ENCODE measurements around the gene ABCA12.

The ABCA12 gene

DNA sequence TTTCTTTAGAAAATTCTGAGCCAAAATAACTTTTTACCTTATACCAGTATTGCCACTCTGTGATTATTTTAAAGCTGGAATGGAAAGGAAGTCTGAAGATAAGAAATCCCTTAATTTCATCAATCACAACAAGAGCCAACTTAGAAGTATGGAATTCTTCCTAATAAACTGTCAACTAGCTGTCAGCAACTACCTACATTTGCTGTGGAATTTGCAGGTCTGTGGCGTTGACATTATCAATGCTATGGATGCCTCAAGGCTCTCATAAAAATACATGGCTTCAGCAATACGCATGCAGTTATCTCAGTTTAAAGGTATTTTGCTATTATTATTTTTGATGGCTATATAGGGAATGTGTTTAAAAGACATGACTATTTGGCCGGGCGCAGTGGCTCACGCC lies 108.5 kb downstream of the ABCA12 start:
- DNase-seq = no peak

- DNase-seq = no peak
Measured at GRCh38 chr2:215028231-215028630, 110.2 kb downstream of the ABCA12 start.

- no peak for DNase-seq
Measured at GRCh38 chr2:215027779-215028178, 110.6 kb downstream of the ABCA12 start.

DNA sequence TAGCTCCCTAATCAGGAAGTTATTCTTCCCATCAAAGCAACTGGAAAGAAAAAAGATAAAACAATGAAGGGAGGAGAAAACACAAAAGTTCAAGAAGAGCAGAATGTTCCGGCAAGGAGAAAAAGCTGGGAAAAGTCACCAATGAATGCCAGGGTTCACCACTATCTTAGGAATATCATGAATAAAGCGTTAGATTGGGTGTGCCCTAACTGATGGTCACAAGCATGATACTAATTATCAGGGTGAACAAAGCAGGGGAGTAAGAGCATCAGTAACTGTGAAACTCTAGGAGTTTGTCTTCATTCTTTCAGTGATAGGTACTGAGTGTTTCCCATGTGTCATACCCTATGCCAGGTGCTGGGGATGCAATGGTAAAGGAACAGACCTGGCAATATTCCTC lies 115.5 kb downstream of the ABCA12 start:
- DNase-seq = no peak

- DNase-seq = no peak
Measured at GRCh38 chr2:215022418-215022817, 116.0 kb downstream of the ABCA12 start.

DNA sequence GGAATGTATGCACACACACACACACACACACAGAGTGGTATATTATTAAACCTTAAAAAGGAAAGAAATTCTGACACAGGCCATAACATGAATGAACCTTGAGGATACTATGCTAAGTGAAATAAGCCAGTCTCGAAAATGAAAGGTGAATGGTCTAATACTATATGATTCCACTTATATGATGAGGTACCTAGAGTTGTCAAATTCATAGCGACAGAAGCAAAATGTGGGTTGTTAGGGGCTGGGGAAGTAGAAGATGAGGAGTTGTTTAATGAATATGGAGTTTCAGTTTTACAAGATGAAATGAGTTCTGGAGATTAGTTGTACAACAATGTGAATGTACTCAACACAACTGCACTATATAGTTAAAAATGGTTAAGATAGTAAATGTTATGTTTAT lies 118.1 kb downstream of the ABCA12 start:
- no peak for DNase-seq

DNA sequence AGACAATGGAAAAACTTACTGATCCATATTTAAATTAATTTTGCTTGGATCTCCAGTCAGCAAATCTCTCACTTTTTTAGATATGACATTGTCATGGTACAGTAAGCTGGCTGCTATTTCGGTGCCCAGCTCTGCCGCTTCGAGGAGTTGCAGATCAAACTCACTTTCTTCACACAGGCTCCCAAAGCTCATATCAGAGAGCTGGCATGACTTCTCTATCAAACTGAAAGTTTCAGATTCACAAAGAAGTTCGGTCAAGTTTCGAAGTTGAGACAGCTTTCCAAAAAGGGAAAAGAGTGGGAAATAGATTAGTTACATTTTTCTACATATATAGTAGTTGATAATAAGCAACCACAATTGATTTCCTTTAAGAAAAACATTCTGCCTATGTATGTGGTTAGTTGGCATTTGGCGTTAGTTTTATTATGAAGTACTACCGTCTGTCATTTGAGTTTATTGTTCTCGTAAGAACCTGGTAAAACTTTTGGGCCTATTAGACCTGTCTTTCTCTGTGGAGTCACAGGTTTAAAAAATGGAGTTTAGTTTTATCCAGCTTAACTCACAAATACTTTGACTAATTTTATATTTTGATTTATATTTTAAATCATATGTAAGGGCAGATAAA lies 118.8 kb downstream of the ABCA12 start:
- DNase-seq = no peak

GRCh38 chr2:215019085-215019484 lies 119.3 kb downstream of the ABCA12 start:
- DNase-seq = no peak

GRCh38 chr2:215015421-215015820 lies 123.0 kb downstream of the ABCA12 start:
- no peak for DNase-seq

DNA sequence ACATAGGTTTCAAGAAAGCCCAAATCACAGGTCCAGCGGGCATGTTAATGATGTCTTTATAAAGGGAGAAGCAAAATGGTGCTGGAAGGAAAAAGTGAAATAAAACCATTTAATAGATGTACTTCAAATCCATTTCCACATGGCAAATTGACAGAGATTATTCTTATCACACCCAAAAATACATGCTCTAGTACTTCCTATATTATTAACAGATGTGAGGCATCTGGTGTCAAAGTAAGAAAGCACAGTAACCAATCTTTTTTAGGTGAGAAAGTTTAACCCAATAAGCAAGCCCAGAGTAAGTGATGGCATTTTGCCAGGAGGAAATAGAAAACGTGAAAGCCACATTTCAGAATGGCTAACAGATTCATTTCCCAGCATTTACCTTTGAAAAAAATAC lies 128.0 kb downstream of the ABCA12 start:
- DNase-seq = no peak

DNA sequence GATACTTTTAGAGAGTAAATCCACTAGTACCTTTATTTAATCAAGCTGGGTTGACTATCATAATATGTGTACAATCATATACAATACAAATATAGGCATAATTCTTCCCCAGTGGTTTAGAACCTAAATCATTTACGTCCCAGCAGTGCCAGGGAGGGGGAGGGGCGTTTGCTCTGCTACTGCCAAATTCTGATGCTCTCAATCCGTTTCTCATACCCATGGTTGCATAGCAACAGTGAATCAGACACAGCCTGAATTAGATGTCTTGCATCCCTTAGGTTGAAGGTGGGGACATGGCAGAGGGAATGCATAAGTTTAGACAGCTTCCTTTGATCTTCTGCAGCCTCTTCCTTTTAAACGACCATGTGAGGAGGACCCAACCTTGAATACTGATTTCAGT lies 135.4 kb downstream of the ABCA12 start:
- DNase-seq = no peak

DNA sequence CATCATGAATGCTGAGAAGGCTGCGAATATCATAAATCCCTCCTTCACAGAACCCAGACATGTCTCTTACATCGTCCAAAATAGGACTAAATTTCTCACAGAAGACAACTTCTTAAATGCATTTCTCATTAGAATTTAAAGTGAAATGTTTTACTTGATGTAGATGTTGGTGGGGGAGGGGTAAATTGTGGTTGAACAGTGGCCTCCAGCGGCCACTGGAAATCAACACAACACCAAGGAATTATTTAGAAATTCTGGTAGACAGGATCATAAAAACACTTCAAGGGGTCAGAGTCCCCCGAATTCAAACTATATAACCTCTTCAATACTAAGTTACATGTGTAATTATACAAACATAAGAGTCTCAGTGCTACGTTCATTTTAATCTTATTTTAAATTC lies 135.9 kb downstream of the ABCA12 start:
- no peak for DNase-seq

- no peak for DNase-seq
Measured at GRCh38 chr2:215000721-215001120, 137.7 kb downstream of the ABCA12 start.

- no peak for DNase-seq
Measured at GRCh38 chr2:214995926-214996670, 142.3 kb downstream of the ABCA12 start.

- no peak for DNase-seq
Measured at GRCh38 chr2:214995409-214995808, 143.0 kb downstream of the ABCA12 start.

DNA sequence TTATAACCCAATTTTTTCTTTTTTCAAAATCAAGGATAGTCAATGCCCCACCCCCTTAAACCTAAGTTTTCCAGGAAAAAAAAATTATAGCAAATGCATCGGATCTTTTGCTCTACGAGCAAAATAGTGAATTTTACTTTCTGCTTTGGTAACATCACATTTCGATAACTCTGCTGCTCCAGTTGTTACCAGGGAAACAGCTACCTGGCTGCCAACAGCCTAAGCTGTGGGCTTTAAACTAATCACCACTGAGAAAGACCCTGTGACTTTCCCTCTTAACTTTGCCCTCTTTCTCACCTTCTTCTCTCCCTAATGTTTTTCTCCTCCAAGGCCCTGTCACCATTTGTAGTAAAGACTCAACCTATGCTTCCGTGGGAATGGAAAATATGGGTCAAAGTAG lies 145.5 kb downstream of the ABCA12 start:
- no peak for DNase-seq

DNA sequence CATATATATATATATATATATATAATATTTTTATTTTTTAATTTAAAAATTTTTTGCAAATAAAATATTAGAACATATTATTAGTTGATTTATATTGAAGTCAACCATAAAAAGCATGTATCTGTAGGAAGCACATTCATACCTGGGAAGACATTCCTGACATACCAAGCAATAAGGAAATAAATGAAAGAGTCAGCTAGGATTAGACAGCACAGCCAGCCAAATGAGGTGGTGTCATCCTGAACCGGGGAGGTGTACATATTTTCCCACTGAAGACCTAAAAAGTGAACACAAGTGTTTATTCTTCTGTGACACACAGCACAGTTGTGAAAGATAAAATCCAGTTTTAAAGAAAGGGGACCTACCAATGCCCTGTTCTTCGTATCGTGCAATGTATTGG lies 149.2 kb downstream of the ABCA12 start:
- DNase-seq = no peak

DNA sequence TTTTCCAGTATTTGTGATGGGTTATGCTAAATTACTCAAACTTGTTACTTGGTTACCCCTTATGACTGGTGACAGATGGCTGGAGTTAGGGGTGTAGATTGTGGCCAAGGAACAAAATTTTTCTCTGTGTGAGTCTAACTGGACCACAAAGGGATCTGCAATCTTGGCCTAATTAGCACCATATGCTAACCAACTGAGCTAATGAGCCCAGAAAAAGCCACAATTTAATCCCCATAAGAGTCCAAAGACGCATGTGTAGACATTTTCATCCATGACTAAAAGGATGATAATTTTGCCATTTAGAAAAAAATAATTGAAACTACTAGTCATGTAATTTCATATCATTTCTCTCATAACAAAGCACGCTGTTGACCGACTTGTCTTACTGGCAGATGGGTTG lies 151.2 kb downstream of the ABCA12 start:
- DNase-seq = no peak

DNA sequence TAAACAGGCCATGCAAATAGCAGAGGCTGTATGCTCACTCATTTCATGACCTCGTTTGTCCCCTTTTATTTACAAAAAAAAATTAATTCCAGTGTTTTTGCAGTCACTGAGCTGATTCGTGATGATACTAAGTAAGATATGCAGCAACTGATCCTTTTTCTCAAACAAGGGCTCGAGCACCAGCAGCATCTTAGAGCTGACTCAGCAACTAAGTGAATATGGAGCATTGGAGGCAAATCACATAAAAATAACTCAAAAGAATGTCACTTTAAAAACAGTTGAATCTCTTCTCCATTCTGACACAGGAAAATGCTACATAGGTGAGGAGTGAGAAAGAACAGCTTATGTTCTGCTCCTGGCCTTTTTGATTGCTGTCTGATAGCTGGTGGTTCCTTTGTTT lies 152.8 kb downstream of the ABCA12 start:
- no peak for DNase-seq

- no peak for DNase-seq
Measured at GRCh38 chr2:214966420-214966819, 172.0 kb downstream of the ABCA12 start.

DNA sequence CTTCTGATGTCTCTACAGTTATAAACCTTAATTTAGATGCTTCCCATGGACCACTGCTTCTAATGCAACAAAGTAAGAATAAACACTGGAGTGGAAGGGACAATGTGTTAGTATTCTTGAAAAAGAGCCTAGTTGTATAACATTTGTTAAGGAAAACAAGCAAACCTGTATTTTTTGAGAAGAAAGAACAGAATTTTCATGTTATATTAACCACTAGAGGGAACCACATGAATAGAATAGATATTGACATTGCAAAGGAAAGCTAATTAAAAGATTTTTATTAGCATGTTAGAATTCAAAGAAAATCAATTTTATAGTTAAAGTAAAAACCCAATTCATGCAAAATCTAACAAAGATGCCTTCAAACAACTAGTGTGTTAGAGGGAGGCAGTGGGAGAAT lies 177.7 kb downstream of the ABCA12 start:
- DNase-seq = no peak

GRCh38 chr2:214946949-214947348 lies 191.5 kb downstream of the ABCA12 start:
- no peak for DNase-seq

DNA sequence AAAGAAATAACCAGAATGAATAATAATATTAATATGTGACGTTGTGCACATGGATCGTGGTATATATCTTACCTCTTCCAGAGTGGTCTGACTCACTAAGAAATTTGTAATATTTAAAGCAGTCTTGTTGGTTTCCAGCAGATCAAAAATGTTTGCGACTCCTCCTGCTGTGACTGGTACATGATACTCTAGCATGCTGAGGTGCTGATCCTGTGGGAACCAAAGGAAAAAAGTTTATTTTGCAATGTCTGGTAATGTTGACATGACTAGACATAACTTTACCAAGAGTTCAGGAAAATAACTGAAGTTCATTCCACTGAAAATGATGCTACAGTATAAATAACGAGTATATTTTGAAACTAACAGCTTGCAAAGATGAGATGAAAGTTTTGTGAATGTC lies 204.4 kb downstream of the ABCA12 start:
- DNase-seq = no peak

DNA sequence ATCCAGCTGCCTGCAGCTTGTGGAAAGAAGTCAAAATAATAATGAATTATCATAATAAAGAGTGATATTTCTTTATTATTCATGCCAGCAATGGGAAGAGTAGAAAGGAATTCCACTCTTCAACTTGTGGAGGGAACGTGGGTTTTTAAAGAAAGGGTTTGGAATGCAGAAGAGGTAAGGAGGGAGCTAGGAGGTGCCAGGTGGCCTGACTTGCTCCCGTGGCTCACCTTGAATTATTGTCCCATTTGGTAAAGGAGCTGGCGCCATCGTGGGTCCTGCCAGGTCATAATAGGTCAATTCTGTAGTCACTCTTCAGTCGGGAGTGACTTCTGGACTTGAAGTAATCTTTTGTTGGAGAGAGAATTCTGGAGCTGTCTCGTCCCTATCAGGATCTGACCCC lies 233.8 kb downstream of the ABCA12 start:
- DNase-seq = no peak

DNA sequence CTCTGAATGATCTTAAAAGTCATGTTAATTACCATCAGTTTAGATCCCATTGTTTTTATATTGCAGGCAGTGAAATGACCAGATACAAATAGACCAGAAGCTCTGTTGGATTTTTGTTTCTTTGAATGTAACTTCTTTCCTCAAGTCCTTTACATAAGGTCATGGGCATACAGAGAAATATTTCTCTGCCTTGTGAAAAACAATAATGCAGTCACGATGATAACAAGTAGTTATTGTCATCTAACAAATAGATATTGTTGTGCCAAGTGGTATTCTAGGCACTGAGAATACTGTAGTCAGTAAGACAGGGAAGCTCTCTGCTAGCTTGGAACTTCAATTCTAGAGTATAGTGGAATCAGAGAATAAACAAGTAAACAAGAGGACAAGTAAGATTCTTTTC lies 234.2 kb downstream of the ABCA12 start:
- DNase-seq = no peak

All from stimulated activated CD8-positive, alpha-beta memory T cell treated with anti-CD3 and anti-CD28 coated beads, Interleukin-4, amount 100 ng/mL, for 48 hours (primary cell).